HG02588 (cell line): ENCODE results near the gene SHROOM3.
"Not testable (repeated sequence)": the region's sequence is repeated elsewhere in the genome, so short reads cannot be mapped to it uniquely, and the experiment has no call there.

Source experiments
- ATAC-seq: cut with Tn5 transposase; IDR thresholded peaks from one replicate; pipeline ENCODE4 v1.9.1; 2021; ENCODE audit warnings: mild to moderate bottlenecking, moderate library complexity; ENCODE audit not compliant: unreplicated experiment

SHROOM3 gene

DNA sequence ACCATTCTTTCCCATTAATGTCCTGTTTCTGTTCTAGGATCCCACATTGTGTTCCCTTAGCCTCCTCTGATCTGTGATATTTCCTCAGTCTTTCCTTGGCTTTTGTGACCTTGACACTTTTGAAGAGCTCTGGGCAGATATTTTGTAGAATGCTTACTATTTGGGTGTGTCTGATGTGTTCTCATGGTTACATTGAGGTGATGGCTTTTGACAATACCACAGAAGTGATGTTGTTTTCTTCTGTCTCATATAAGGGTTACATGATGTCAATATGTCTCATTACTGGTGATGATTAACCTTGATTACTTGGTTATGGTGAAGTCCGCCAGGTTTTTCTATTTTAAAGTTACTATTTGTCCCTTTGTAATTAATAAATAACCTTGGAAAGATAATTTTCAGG is 279.2 kb downstream of the SHROOM3 start:
- ATAC-seq = no peak

DNA sequence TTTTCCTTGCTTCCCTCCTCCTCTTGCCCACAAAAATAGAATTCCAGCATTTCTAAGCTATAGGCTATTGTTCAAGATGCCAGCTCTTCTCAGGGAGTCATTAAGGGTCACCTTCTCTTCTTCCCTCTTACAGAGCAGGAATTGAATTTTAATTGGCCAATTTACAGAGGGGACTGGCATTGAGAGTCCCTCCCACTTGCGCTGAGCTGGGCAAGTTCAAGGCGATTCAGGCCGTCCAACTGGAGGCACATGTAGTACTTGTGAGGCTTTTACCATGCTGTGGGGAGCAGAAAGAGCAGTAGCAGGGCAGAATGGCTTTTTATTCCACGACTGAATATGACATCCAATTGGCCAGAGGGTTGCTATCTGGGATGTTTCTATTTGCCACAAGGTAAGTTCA is 281.0 kb downstream of the SHROOM3 start:
- no peak for ATAC-seq

DNA sequence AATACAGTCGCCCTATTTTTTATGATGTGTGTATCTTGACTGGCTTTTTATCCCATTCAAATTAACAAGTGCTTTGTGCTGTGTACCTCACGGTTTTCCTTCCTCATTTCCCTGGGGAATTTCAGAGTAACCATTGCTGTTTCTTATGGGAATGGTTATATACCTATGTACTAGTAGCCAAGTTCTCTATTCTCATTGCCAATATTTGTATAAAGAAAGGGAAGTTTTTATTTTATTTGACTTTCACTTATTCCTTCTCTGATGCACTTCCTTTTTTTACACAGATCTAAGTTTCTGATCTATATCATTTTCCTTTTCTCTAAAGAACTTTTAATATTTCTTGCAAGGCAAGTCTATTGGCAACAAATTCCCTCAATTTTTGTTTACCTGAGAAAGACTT is 281.6 kb downstream of the SHROOM3 start:
- ATAC-seq = no peak

DNA sequence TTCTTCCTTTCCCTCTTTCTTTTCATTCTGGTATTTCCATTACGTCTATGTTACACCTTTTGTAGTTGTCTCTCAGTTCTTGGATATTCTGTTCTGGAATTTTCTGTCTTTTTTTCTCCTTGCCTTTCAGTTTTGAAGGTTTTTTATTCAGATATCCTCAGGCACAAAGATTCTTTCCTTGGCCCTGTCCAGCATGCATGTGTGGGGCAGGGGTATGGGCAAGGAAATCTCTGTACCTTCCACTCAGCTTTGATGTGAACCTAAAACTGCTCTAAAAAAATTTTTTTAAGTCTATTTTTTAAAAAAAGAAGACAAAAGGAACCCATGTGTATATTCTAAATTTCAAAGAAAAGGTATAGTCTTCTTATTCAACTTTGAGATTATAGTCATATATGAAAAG is 282.4 kb downstream of the SHROOM3 start:
- ATAC-seq = no peak

DNA sequence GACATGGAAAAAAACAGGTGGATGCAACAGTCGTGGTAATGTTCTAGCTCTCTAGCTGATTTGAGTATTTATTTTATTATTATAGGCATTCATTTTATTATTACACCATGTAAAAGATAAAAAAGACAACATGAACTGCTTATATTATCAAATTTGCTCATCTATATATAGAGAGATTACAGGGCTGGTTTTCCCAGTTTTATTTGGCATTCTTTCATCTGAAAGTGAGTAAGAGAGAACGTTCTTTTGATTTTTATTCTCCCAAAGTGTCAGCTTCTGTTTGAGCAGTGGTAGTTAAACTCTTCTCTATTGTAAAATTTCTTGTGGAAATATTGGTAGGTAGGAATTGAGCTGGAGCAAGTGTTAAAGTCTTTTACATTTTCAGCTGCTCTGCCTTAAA is 283.0 kb downstream of the SHROOM3 start:
- ATAC-seq = no peak

DNA sequence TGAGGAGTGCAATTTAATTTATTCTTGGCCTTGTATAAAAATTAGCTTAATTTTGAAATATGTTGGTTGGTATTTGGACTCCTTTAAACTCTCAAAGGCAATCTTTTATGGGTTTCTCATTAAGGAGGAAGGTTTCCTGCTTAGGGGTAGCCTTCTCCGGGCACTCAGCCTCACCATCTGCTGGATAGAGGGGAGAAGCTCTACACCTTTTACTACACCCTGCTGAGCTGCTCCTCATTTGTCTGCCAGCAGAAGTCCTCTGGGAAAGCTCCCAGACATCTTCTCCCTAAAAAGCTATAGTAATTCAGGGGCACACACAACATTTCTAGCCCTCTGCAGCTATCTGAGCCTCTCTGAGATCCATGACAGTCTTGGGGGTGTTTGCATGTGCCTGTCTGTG is 283.8 kb downstream of the SHROOM3 start:
- ATAC-seq = no peak

DNA sequence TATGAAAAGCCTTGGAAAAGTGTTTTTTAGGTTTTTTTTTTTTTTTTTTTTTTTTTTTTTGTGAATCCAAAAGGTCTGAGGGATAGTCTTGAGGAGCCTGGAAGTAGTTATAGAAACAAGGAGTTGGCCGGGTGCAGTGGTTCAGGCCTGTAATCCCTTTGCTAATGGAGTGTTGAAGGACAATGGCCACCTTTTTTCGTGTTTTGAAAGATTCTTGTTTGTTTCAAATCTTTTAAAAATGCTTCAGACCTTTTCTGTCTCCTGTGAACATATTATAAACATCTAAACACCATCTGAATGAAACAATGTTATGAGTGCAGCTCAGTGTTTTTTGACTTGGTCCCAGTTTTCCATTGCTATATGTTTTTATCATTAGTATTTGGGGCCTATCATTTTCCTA is 285.1 kb downstream of the SHROOM3 start:
- ATAC-seq = no peak

DNA sequence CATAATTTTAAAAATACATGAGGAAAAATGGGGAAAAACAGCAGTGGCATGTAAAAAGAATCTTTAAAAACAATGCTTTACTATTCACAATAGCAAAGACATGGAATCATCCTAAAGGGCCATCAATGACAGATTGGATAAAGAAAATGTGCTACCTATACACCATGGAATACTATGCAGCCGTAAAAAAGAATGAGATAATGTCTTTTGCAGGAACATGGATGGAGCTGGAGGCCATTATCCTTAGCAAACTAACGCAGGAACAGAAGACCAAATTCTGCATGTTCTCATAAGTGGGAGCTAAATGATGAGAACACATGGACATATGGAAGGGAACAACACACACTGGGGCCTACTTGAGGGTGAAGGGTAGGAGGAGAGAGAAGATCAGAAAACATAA is 287.1 kb downstream of the SHROOM3 start:
- not testable (repeated sequence) for ATAC-seq

DNA sequence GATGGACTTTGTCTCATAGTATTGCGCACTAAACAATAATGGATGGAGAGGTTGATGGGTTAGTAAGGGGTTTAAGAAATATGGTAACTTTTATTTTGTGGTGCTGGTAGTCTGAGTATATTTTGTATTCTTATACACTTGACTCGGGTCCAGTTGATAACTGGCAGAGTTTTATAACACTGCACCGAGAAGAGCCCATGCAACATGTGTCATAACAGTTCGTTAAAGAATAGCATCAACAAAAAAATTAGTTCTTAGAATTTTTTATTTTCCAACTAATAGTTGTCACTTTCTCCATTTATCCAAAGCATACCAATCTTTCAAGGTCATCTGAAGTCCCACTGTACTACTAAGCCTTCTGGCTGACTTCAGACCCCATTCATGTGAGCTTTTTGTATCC is 287.8 kb downstream of the SHROOM3 start:
- ATAC-seq = no peak

DNA sequence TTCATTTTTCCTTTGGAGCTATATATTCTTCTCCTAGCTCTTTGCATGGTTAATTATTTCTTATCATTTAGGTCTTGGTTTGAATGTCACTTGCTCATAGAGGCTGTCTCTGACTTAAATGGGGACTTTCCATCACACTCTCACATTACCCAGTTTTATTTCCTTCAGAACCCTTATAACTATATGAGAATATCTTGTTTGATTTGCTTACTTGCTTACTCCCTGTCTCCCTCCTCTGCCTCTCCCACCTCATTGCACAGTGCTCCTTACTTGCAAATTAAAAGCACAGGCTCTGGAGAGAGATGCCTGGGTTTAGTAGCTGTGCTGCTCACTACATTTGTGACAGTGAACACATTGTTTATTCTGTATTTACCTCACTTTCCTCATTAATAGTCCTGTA is 288.3 kb downstream of the SHROOM3 start:
- ATAC-seq = peak; percentile 56

DNA sequence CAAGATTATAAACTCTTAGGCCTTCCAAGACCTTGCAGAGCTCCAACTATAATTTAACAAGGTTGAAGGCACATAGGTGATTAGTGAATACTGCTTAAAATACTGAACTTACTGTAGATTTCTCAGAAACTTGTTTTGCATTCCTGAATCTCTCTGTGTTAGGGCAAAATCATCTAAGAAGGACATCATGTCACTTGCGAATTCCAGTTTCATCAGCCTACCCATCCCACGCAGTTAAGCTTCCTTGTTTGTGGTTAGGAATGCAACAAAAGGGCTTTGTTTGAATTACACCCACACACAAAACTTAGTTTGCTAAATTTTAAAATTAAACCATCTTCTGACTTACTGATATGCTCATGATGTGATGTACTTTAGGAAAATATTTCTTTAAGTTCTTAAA is 288.9 kb downstream of the SHROOM3 start:
- ATAC-seq = no peak

DNA sequence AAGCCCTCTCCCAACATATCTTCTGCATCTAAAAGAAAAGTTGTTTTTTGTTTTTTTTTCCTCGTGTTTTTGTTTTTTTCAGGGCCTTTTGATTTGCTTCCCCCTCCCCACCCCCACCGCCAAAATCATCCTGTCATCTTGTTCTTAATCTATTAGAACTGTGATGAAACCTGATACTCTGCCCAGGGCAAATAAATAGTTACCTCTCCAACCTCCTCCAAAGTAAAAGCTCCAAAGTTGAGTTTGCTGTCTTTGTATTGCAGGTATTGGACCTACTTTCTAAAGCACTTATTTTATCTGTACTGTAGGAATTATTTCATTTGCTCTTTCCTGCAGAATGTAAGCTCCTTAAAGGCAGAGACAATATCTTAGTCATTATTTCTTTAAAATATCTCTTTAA is 290.0 kb downstream of the SHROOM3 start:
- ATAC-seq = no peak

DNA sequence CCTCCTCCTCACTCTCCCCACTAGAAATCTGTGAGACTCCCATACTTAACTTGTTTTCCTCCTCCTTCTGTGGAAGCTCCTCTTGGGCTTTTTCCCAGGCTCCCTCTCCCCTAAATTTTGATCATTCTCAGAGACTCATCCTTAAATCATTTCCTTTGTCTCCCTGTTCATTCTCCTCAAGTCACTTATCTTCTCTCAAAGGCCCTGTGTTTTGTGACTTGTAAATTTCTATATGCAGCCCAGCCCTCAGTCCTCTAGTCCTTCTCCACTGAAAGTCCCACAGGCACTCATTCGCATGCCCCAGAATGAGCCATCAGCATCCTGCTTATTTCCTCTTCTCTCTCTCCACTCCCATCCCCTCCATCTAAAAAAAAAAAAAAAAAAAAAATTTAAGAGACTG is 291.1 kb downstream of the SHROOM3 start:
- no peak for ATAC-seq

DNA sequence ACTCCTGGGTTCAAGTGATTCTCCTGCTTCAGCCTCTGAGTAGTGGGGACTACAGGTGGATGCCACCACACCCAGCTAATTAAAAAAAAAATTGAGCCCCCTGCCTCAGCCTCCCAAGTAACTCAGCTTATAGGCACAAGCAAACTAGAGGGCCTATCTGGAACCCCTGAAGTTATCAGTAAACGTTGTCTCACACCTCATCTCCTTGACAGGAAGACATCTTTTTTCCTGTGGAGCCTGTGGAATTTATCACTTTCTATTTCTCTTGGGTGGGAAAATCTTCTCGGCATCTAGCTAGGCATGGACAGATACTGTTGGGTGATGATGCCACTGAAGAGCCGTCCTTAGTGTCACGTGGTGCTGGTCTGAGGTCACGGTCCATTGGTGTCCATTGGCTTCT is 291.6 kb downstream of the SHROOM3 start:
- ATAC-seq = no peak

DNA sequence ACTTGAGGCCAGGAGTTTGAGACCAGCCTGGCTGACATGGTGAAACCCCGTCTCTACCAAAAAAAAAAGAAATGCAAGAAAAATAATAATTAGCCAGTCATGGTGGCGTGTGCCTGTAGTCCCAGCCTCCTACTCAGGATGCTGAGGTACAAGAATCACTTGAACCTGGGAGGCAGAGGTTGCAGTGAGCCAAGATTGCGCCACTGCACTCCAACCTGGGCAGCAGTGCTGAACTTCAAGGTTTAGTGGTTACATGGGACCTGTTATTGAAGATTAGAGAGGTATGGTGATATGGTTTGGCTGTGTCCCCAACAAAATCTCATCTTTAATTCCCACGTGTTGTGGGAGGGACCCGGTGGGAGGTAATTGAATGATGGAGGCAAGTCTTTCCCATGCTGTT is 292.9 kb downstream of the SHROOM3 start:
- ATAC-seq = not testable (repeated sequence)

DNA sequence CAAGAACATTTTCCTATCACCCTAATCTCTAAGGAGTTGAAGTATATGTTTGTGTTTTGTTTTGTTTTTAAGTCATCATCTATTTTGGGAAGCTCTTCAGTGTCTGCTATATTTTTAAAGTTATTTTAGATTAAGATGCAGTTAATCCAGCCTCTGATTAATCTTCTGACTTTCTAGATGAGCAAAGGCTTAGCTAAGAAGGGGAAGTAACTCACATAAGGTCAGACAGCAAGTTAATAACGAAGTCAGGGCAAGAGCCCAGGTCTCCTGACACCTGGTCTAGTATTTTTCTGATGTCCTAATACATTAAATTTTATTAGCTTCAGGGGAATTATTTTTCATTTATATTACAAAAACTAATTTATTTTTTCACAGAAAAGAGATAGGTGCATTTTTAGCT is 294.4 kb downstream of the SHROOM3 start:
- ATAC-seq = no peak

DNA sequence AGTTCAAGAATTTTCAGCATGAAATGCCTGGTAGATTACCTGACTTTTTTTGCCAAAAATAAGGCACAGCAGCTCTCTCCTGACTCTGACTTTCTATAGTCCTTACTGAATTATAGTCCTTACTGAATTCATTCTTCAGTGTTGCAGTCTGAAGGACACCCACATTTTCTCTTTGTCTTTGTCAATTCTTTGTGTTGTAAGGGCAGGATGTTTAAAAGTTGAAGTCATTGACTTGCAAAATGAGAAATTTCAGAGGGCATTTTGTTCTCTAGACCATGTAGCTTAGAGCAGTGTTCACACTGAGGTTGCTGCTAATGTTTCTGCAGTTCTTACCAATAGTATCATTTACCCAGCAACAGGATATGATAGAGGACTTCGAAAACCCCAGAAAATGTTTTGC is 295.0 kb downstream of the SHROOM3 start:
- ATAC-seq = no peak

DNA sequence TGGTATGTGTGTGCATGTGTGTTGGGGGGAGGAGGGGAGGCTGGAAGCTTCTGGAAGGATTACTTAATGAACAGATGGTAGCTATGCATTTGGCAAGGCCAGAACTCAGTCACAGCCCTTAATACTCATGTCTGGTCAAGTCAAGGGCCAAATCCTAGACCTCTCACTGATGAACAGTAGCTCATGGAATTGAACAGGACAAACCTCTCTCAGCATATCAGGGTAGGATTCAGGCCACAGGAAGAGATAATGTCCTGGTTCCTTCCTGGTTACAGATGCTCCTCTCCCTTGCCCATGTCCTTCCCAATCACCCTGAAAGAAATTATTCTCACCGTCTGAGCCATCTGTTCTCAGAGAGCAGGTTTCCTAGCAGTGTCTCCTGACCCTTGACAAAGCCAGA is 297.2 kb downstream of the SHROOM3 start:
- ATAC-seq = no peak

DNA sequence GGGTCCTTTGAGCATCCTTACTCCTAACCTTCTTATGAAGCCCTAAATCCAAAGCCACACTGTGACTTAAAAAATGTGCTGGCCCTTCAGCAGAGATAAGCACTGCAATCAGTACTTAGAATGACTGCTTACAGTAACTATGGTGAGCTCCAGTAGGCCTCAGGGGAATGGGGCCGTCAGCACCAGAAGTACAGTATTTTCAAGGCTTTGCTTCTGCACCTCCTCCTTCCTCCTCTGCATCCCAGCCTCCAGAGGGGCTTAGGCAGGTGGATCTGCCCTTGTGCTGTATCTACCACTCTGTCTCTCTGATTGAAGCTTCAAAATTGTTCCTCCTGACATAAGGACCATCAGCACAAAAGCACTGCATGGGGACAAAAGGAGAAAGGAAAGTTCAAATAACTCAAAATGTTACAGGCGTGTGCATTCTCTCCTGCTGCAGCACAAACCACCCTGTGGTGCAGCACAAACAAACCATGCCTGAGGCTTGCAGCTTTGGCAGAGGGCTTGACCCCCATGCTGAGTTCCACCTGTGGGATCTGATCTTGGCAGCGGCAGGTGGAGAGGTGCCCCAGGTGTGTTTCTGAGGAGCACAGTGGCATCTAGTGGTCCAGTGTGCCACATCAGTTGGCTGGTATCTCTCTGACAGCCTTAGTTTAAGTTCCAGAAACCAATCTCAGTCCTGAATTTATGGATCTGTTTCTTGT is 298.2 kb downstream of the SHROOM3 start:
- ATAC-seq = no peak

DNA sequence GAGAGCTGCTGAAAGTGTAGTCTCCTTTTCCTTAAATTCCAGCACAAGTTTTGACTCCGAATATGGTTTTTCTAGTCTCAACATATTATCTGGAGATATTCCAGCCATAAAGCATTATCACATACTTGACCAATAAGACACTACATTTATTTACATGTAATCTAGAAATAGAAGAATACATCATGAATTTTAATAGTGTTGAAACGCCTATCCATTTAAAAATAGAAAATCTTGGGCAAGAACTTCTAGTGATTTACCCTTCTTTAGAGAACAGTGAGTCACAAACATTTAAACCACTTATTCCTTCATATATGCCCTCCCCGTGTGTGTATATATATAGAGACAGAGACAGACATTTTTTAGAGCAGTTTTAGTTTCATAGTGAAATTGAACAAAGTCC is 301.4 kb downstream of the SHROOM3 start:
- ATAC-seq = no peak

DNA sequence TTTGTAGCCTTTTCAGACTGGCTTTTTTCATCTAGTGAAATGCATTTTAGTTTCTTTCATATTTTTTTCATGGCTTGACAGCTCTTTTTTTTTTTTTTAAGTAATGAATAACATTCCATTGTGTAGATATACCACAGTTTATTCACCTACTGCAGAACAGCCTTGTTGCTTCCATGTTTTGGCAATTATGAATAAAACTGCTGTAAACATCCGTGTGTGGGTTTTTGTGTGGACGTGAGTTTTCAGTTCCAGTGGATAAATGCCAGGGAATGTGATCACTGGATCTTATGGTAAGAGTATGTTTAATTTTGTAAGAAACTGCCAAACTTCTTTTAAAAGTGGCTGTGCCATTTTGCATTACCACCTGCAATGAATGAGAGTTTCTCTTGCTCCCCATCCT is 302.2 kb downstream of the SHROOM3 start:
- no peak for ATAC-seq

DNA sequence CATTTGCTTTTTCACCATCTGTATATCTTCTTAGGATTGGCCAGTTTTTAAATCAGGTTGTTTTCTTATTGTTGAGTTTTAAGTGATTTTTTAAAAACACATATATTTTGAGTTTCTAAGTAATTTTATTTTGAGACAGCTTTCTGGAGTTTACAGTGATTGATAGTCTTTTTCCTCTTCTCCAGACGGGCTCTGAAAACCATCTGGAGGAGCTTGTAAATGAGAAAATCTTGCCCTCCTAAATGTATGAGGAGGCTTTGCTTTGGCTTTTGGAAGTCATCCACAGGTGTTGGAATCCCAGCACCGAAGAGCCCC is 302.7 kb downstream of the SHROOM3 start:
- no peak for ATAC-seq

DNA sequence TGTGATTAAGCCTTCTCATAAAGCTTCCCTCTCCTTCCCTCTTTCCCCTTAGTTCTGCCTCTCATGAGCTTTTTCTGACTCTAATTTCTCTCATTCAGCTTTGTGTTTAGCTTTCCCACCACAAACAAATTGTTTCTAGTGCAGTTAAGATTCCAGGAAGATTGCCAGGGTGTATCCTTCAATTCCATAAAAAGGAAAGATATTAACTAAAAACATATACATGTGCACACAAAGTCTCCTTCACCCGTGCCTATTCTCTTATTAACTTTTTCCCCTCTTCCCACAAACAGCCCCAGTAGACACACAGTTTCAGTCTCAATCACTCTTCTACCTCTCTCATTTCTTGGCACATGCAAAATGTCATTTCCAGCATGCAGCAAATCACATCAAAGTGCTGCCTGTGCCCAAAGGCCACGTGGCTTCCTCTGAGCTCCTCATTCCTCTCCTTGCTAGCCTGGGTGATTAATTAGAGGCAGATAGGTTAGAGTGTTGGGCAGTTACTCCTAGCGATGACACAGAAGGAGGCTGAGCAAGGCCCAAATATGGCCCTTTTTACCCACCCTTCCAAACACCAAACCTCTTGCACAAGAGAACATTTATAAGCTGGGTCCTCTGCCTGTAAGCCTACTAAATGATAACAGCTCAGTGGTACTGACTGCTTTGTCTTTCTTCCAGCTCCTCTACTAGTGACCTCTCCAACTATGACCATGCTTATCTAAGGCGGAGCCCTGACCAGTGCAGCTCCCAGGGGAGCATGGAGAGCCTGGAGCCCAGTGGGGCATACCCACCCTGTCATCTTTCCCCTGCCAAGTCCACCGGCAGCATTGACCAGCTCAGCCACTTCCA is 303.3 kb downstream of the SHROOM3 start:
- peak; percentile 63 for ATAC-seq
